Panc1 (cell line): ENCODE measurements around the gene HSPA12A. TPM values are rescaled to one million over a fixed set of nuclear protein-coding genes. Genes with fewer than 3 reads are reported as not detected.

Experiments
- ATAC-seq: fragments of 200-7000 bp; cut with Tn5 transposase; 2 replicates; pipeline ENCODE4 v1.9.1; 2020; ENCODE audit warnings: mild to moderate bottlenecking, moderate library complexity
- BruUV-seq: library from RNA; stranded (reverse); fragments of 400-500 nt; replicated peaks from 2 replicates; lab custom pipeline; 2021; lab: Mats Ljungman, UMichigan
- CTCF ChIA-PET: fragments of 300-600 bp; sonication (Branson Sonifier 250); formaldehyde crosslinking; loops from one replicate; lab custom pipeline; 2022; ENCODE audit warnings: antibody characterized with exemption; lab: Charles Lee
- POLR2A ChIA-PET: fragments of 300-600 bp; sonication (Branson Sonifier 250); formaldehyde crosslinking; loops from one replicate; lab custom pipeline; 2022; ENCODE audit warnings: antibody characterized with exemption; lab: Charles Lee
- DNase-seq: peaks from one replicate; pipeline ENCODE4 v3.0.0-alpha.2; 2010; ENCODE audit warnings: low read depth, low spot score
- H3K27ac ChIP-seq: 2 replicates; pipeline ENCODE4 v1.5.1; 2011; ENCODE audit warnings: mild to moderate bottlenecking, low read length, inconsistent platforms
- H3K27me3 ChIP-seq: fragments of 200-500 bp; sonication (Bioruptor generic); 2 replicates; pipeline ENCODE4 v1.6.0; 2014; ENCODE audit warnings: low read length, inconsistent platforms; ENCODE audit not compliant: control insufficient read depth, insufficient read depth
- H3K36me3 ChIP-seq: fragments of 200-500 bp; sonication (Bioruptor generic); 2 replicates; pipeline ENCODE4 v1.5.1; 2014; ENCODE audit warnings: inconsistent platforms, mild to moderate bottlenecking, low read length, moderate library complexity; ENCODE audit not compliant: control insufficient read depth, insufficient read depth
- H3K4me1 ChIP-seq: 2 replicates; pipeline ENCODE4 v1.5.1; 2011; ENCODE audit warnings: inconsistent platforms, mild to moderate bottlenecking, low read length, moderate library complexity; ENCODE audit not compliant: control insufficient read depth, insufficient read depth
- H3K4me3 ChIP-seq, 2 experiments: 2 replicates each; pipeline ENCODE4 v1.5.1; 2011 to 2012; ENCODE audit warnings: low read depth in 2 of 2, low read length in 2 of 2, mild to moderate bottlenecking in 2 of 2, inconsistent platforms in 1 of 2, moderate library complexity in 1 of 2
- H3K9me3 ChIP-seq: fragments of 200-500 bp; sonication (Bioruptor generic); 2 replicates; pipeline ENCODE4 v1.5.1; 2014; ENCODE audit warnings: low read depth, mild to moderate bottlenecking, inconsistent platforms, low read length, moderate library complexity; ENCODE audit not compliant: control insufficient read depth, insufficient read depth
- POLR2AphosphoS5 ChIP-seq: IDR thresholded peaks from 2 replicates; pipeline ENCODE4 v1.6.1; 2012; ENCODE audit warnings: mild to moderate bottlenecking, low read depth, low read length, moderate library complexity
- SIN3A ChIP-seq: IDR thresholded peaks from 2 replicates; pipeline ENCODE4 v1.6.1; 2012; ENCODE audit warnings: low read depth, mild to moderate bottlenecking, low read length, moderate library complexity, borderline replicate concordance; ENCODE audit not compliant: insufficient read depth
- TCF7L2 ChIP-seq: IDR thresholded peaks from 2 replicates; pipeline ENCODE4 v1.6.1; 2011; ENCODE audit warnings: mild to moderate bottlenecking, low read depth, low read length, inconsistent platforms
- in situ Hi-C: cut with HindIII; loops from 2 replicates; pipeline ENCODE4 v1.10.0; 2016; ENCODE audit warnings: low sequenced_read_pairs, low pct_unique_long_range_greater_than_20kb
- intact Hi-C: fragments of 100-400 bp; cut with micrococcal nuclease; formaldehyde crosslinking; loops from one replicate; pipeline ENCODE4 v1.10.0; 2022; ENCODE audit not compliant: unreplicated experiment
- total RNA-seq: library from RNA; stranded (reverse); gene quantifications from one replicate; pipeline ENCODE4 v1.2.1, GENCODE V29; 2021; ENCODE audit not compliant: unreplicated experiment
- TF ChIP-seq, protein P1 (sequence below): fragments of 450-650 bp; IDR thresholded peaks from 2 replicates; pipeline ENCODE4 v1.5.1; 2017; ENCODE audit warnings: mild to moderate bottlenecking
- TF ChIP-seq, protein P2 (sequence below), 2 experiments: IDR thresholded peaks; 2 replicates each; pipeline ENCODE4 v1.6.1; 2011 to 2012; ENCODE audit warnings: low read depth in 2 of 2, control low read depth in 1 of 2, low read length in 1 of 2, mild to moderate bottlenecking in 1 of 2, moderate library complexity in 1 of 2; ENCODE audit not compliant: insufficient read depth in 1 of 2

The HSPA12A gene
- total RNA-seq, 1 experiment from 2014 or later = 7.7 TPM

DNA sequence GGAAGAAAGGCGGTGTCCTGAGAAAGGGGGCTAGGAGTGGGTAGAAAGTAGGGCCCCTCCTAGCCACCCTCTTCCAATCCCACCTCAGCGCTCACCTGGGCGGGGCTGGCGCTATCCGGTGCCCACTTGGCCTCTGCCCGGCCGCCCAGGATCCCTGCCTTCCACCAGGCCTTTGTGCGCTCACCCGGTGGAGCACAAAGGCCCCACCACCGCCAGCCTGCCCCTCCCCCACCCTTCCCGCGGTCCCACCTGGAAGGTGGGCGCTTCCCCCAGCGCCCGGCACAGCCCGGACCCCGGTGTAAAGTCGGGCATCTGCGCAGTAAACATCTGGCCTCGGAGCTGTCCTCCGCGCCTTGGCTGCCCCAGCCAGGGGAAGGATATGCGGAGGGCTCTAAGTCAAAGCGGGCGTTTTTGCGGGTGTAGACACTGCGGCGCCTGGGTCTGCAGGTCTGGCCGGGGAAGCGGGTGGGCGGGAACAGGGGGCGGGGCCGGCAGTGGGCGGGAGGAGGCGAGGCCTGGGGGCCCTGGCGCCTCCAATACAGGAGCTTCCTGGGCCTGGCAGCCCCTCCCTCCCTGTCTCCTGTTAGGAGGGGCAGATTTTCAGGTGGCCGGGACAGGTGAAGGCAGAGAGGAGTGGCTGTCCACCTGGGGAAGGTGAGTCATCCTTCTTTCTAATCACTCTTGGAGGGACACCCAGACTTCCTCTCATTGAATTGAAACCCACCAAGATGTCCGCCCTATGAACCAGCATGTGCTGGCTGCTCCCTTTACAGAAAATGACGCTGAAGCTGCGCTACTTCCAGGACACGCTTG is 72.3 kb downstream of the HSPA12A start:
- in situ Hi-C loops (no loop called here), intact Hi-C loops (no loop called here)
- DNase-seq (no peak), ATAC-seq (no peak)
- no peaks in the 10 kb centered on the region for H3K27me3 ChIP-seq
- peaks cover 3% of the 10 kb centered on the region; the same call in 1 of the 2 replicates for H3K4me1 ChIP-seq
- POLR2A ChIA-PET = no interaction called here
- CTCF ChIA-PET = no interaction called here
- TF ChIP-seq, protein P1, sequence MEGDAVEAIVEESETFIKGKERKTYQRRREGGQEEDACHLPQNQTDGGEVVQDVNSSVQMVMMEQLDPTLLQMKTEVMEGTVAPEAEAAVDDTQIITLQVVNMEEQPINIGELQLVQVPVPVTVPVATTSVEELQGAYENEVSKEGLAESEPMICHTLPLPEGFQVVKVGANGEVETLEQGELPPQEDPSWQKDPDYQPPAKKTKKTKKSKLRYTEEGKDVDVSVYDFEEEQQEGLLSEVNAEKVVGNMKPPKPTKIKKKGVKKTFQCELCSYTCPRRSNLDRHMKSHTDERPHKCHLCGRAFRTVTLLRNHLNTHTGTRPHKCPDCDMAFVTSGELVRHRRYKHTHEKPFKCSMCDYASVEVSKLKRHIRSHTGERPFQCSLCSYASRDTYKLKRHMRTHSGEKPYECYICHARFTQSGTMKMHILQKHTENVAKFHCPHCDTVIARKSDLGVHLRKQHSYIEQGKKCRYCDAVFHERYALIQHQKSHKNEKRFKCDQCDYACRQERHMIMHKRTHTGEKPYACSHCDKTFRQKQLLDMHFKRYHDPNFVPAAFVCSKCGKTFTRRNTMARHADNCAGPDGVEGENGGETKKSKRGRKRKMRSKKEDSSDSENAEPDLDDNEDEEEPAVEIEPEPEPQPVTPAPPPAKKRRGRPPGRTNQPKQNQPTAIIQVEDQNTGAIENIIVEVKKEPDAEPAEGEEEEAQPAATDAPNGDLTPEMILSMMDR = no peak
- TF ChIP-seq, protein P2, sequence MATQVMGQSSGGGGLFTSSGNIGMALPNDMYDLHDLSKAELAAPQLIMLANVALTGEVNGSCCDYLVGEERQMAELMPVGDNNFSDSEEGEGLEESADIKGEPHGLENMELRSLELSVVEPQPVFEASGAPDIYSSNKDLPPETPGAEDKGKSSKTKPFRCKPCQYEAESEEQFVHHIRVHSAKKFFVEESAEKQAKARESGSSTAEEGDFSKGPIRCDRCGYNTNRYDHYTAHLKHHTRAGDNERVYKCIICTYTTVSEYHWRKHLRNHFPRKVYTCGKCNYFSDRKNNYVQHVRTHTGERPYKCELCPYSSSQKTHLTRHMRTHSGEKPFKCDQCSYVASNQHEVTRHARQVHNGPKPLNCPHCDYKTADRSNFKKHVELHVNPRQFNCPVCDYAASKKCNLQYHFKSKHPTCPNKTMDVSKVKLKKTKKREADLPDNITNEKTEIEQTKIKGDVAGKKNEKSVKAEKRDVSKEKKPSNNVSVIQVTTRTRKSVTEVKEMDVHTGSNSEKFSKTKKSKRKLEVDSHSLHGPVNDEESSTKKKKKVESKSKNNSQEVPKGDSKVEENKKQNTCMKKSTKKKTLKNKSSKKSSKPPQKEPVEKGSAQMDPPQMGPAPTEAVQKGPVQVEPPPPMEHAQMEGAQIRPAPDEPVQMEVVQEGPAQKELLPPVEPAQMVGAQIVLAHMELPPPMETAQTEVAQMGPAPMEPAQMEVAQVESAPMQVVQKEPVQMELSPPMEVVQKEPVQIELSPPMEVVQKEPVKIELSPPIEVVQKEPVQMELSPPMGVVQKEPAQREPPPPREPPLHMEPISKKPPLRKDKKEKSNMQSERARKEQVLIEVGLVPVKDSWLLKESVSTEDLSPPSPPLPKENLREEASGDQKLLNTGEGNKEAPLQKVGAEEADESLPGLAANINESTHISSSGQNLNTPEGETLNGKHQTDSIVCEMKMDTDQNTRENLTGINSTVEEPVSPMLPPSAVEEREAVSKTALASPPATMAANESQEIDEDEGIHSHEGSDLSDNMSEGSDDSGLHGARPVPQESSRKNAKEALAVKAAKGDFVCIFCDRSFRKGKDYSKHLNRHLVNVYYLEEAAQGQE (IDR thresholded peaks at IDR 0.05; ENCODE audit: insufficient read depth in 1 of 2, low read depth in 2 of 2, low read length in 1 of 2) = no peak
- TF ChIP-seq POLR2AphosphoS5 (no peak), TCF7L2 (no peak), SIN3A (no peak)
- no TSS peak for BruUV-seq
- H3K9me3 ChIP-seq = no peaks in the 10 kb centered on the region
- H3K36me3 ChIP-seq = no peaks in the 10 kb centered on the region
- H3K4me3 ChIP-seq = no peak overlapping the region
- no peak overlapping the region for H3K27ac ChIP-seq

DNA sequence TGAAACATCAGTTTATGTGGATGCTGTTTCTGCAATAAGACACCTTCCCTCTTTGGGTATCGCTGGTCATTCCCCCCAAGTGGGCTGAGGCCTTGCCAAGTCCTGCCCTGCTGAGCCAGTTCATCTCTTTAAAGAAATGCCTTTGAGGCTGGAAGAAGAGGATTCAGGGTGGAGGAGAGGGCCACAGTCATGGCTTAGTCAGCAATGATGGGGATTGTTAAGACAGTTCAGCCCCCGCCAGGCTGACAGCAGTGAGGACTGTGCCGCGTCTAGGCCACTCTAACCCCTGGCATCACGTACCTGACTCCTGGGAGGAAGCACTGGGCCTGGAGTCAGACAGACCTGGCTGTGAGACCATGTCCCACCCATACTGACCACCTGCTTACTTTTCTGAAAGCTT is 73.3 kb downstream of the HSPA12A start:
- Histone ChIP-seq H3K27me3 (no peaks in the 10 kb centered on the region), H3K4me3 (no peak overlapping the region), H3K36me3 (no peaks in the 10 kb centered on the region), H3K9me3 (no peaks in the 10 kb centered on the region), H3K4me1 (peaks cover 3% of the 10 kb centered on the region; the same call in 1 of the 2 replicates), H3K27ac (no peak overlapping the region)
- ATAC-seq (no peak), DNase-seq (no peak)
- intact Hi-C loops (no loop called here), in situ Hi-C loops (no loop called here)
- ChIA-PET POLR2A (no interaction called here), CTCF (no interaction called here)
- TF ChIP-seq, protein P1 = no peak
- TF ChIP-seq, protein P2 (IDR thresholded peaks at IDR 0.05; ENCODE audit: insufficient read depth in 1 of 2, low read depth in 2 of 2, low read length in 1 of 2) = no peak
- TF ChIP-seq TCF7L2 (no peak), POLR2AphosphoS5 (no peak), SIN3A (no peak)
- no TSS peak for BruUV-seq
